HepG2 (cell line): ENCODE results near the gene TSHZ1.

ENCODE experiments used
- AKAP8 ChIP-seq: sonication (generic); formaldehyde crosslinking; IDR thresholded peaks from 2 replicates; pipeline ENCODE4 v1.5.1; 2020; ENCODE audit warnings: mild to moderate bottlenecking, missing genetic modification reagents
- CEBPB ChIP-seq: IDR thresholded peaks from 2 replicates; pipeline ENCODE4 v1.6.1; 2011; ENCODE audit warnings: low read depth, low read length, improper control_type of control experiment, borderline replicate concordance
- HCFC1 ChIP-seq: fragments of 150-350 bp; IDR thresholded peaks from 2 replicates; pipeline ENCODE4 v1.6.1; 2014; ENCODE audit warnings: low read depth, low read length
- HMG20B ChIP-seq: conservative IDR thresholded peaks from 2 replicates; pipeline ENCODE4 v1.6.1; 2016; ENCODE audit warnings: missing genetic modification reagents, missing compliant biosample characterization
- KLF12 ChIP-seq: sonication (generic); formaldehyde crosslinking; IDR thresholded peaks from 2 replicates; pipeline ENCODE4 v1.4.0; 2020; ENCODE audit warnings: missing genetic modification reagents, borderline replicate concordance
- NCOA1 ChIP-seq: sonication (generic); formaldehyde crosslinking; IDR thresholded peaks from 2 replicates; pipeline ENCODE4 v1.9.0; 2021; ENCODE audit warnings: missing genetic modification reagents
- NFKB2 ChIP-seq: sonication (generic); formaldehyde crosslinking; IDR thresholded peaks from 2 replicates; pipeline ENCODE4 v1.4.0; 2020; ENCODE audit warnings: missing genetic modification reagents, borderline replicate concordance
- POLR2AphosphoS5 ChIP-seq: IDR thresholded peaks from 2 replicates; pipeline ENCODE4 v1.6.1; 2012; ENCODE audit warnings: low read depth, low read length
- SETDB1 ChIP-seq: sonication (generic); formaldehyde crosslinking; IDR thresholded peaks from 2 replicates; pipeline ENCODE4 v1.5.1; 2020; ENCODE audit warnings: missing genetic modification reagents, mild to moderate bottlenecking, borderline replicate concordance
- ZNF224 ChIP-seq: sonication (generic); formaldehyde crosslinking; IDR thresholded peaks from 2 replicates; pipeline ENCODE4 v1.5.0; 2020; ENCODE audit warnings: mild to moderate bottlenecking, missing genetic modification reagents
- TF ChIP-seq, protein P1 (sequence below): sonication (generic); formaldehyde crosslinking; IDR thresholded peaks from 2 replicates; pipeline ENCODE4 v1.5.0; 2020; ENCODE audit warnings: mild to moderate bottlenecking, missing genetic modification reagents, moderate library complexity
- TF ChIP-seq, protein P2 (sequence below): sonication (generic); formaldehyde crosslinking; IDR thresholded peaks from 2 replicates; pipeline ENCODE4 v1.5.1; 2020; ENCODE audit warnings: missing genetic modification reagents, mild to moderate bottlenecking, borderline replicate concordance

DNA sequence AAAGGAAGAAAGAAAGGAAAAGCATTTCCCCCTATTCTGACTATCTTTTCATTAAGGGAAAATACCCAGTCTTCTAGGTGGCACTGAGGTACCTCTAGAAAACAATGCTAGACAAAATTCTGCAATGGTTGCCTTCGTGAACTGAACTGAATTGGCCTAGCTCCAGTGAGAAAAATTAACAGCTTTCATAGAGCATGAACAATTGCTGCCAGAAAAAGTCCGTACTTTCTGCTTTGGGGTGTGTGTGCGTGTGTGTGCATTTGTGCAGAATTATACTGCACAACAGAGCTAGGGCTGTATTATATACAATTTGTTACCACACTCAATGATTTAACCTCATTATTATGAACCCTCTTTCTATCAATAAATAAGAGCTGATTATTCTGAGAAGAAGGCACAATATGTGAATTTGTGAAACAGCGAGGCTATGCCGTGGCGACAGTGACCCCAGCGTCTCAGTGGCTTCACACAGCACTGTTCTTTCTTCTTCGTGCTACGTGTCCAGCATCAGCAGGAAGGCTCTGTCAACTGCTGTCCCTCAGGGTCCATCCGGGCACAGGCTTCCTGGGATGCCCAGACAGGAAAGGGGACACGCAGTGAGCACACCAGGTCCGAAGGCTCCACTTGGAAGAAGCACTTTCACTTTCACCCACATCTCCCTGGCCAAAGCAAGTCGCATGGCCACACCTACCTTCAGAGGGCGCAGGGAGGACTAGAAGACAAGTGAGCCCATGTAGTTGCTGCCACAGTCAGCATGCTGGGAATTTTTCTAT lies 49.2 kb upstream of the TSHZ1 start:
- TF ChIP-seq SETDB1 (CRISPR knock-in tag), result no peak
- TF ChIP-seq, protein P1, sequence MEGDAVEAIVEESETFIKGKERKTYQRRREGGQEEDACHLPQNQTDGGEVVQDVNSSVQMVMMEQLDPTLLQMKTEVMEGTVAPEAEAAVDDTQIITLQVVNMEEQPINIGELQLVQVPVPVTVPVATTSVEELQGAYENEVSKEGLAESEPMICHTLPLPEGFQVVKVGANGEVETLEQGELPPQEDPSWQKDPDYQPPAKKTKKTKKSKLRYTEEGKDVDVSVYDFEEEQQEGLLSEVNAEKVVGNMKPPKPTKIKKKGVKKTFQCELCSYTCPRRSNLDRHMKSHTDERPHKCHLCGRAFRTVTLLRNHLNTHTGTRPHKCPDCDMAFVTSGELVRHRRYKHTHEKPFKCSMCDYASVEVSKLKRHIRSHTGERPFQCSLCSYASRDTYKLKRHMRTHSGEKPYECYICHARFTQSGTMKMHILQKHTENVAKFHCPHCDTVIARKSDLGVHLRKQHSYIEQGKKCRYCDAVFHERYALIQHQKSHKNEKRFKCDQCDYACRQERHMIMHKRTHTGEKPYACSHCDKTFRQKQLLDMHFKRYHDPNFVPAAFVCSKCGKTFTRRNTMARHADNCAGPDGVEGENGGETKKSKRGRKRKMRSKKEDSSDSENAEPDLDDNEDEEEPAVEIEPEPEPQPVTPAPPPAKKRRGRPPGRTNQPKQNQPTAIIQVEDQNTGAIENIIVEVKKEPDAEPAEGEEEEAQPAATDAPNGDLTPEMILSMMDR, result peak; percentile 64
- TF ChIP-seq HMG20B, result no peak
- TF ChIP-seq NFKB2 (CRISPR knock-in tag), result no peak
- no peak for TF ChIP-seq NCOA1 (CRISPR knock-in tag)
- TF ChIP-seq HCFC1, result no peak
- TF ChIP-seq KLF12 (CRISPR knock-in tag), result no peak
- no peak for TF ChIP-seq AKAP8 (CRISPR knock-in tag)
- no peak for TF ChIP-seq ZNF224 (CRISPR knock-in tag)
- TF ChIP-seq, protein P2, sequence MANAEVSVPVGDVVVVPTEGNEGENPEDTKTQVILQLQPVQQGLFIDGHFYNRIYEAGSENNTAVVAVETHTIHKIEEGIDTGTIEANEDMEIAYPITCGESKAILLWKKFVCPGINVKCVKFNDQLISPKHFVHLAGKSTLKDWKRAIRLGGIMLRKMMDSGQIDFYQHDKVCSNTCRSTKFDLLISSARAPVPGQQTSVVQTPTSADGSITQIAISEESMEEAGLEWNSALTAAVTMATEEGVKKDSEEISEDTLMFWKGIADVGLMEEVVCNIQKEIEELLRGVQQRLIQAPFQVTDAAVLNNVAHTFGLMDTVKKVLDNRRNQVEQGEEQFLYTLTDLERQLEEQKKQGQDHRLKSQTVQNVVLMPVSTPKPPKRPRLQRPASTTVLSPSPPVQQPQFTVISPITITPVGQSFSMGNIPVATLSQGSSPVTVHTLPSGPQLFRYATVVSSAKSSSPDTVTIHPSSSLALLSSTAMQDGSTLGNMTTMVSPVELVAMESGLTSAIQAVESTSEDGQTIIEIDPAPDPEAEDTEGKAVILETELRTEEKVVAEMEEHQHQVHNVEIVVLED, result no peak
- TF ChIP-seq CEBPB, result no peak
- no peak for TF ChIP-seq POLR2AphosphoS5
